ENCODE measurements around the gene USP44. TPM values are rescaled to one million over a fixed set of nuclear protein-coding genes. Genes with fewer than 3 reads are reported as not detected.

Gene USP44
- total RNA-seq, 2 donors from 2014 or later: 17.5 to 30.8 TPM

- Histone ChIP-seq H3K9ac (ENCODE audit: extremely low read depth, low read length, poor library complexity, severe bottlenecking) (no peak overlapping the region), H3K9me3 (ENCODE audit: control insufficient read depth, low read length) (peaks cover 14% of the 10 kb centered on the region), H3K27me3 (ENCODE audit: control insufficient read depth, insufficient read depth, low read length, poor library complexity, severe bottlenecking) (no peaks in the 10 kb centered on the region), H3K4me1 (ENCODE audit: control insufficient read depth, insufficient read depth, low read length) (no peaks in the 10 kb centered on the region), H3K36me3 (ENCODE audit: control insufficient read depth, insufficient read depth, low read length) (peaks cover 91% of the 10 kb centered on the region), H3K27ac (ENCODE audit: low read depth, low read length) (no peak overlapping the region), H3K4me3 (ENCODE audit: low read length) (no peak overlapping the region)
- H3K9me3 Mint-ChIP-seq: peaks cover 12% of the 10 kb centered on the region
- no peak overlapping the region for H3K27ac Mint-ChIP-seq
- H3K4me1 Mint-ChIP-seq: no peaks in the 10 kb centered on the region
- WGBS, 2 experiments (ENCODE audit: insufficient coverage in 1 of 2, insufficient read length in 1 of 2): no CpG with 5 or more reads among the region's 1 CpG
- no peaks in the 10 kb centered on the region for H3K27me3 Mint-ChIP-seq (ENCODE audit: insufficient read depth)
- TF ChIP-seq CTCF (conservative IDR thresholded peaks at IDR 0.05): no peak
- H3K36me3 Mint-ChIP-seq (ENCODE audit: low read depth): peaks cover 78% of the 10 kb centered on the region
- no peak overlapping the region for H3K4me3 Mint-ChIP-seq
- no peak for DNase-seq
Measured at GRCh38 chr12:95495433-95495832, 55.8 kb downstream of the USP44 start.

GRCh38 chr12:95494888-95495287, 56.4 kb downstream of the USP44 start:
- Mint-ChIP-seq H3K36me3 (ENCODE audit: low read depth) (peaks cover 78% of the 10 kb centered on the region), H3K27me3 (ENCODE audit: insufficient read depth) (no peaks in the 10 kb centered on the region), H3K4me1 (no peaks in the 10 kb centered on the region), H3K9me3 (peaks cover 12% of the 10 kb centered on the region), H3K27ac (no peak overlapping the region), H3K4me3 (no peak overlapping the region)
- Histone ChIP-seq H3K36me3 (ENCODE audit: control insufficient read depth, insufficient read depth, low read length) (peaks cover 91% of the 10 kb centered on the region), H3K27ac (ENCODE audit: low read depth, low read length) (no peak overlapping the region), H3K4me1 (ENCODE audit: control insufficient read depth, insufficient read depth, low read length) (no peaks in the 10 kb centered on the region), H3K9me3 (ENCODE audit: control insufficient read depth, low read length) (peaks cover 14% of the 10 kb centered on the region), H3K4me3 (ENCODE audit: low read length) (no peak overlapping the region), H3K27me3 (ENCODE audit: control insufficient read depth, insufficient read depth, low read length, poor library complexity, severe bottlenecking) (no peaks in the 10 kb centered on the region), H3K9ac (ENCODE audit: extremely low read depth, low read length, poor library complexity, severe bottlenecking) (no peak overlapping the region)
- 100% methylated on average over 1 to 2 of the region's 2 CpGs for WGBS, 2 experiments (ENCODE audit: insufficient coverage in 1 of 2, insufficient read length in 1 of 2)
- no peak for DNase-seq
- TF ChIP-seq CTCF (conservative IDR thresholded peaks at IDR 0.05): no peak

- TF ChIP-seq CTCF (conservative IDR thresholded peaks at IDR 0.05): no peak
- Mint-ChIP-seq H3K4me3 (no peak overlapping the region), H3K9me3 (no peaks in the 10 kb centered on the region), H3K27ac (no peak overlapping the region), H3K36me3 (ENCODE audit: low read depth) (peaks cover 76% of the 10 kb centered on the region), H3K4me1 (no peaks in the 10 kb centered on the region), H3K27me3 (ENCODE audit: insufficient read depth) (no peaks in the 10 kb centered on the region)
- Histone ChIP-seq H3K9me3 (ENCODE audit: control insufficient read depth, low read length) (peaks cover 7% of the 10 kb centered on the region), H3K9ac (ENCODE audit: extremely low read depth, low read length, poor library complexity, severe bottlenecking) (no peak overlapping the region), H3K4me3 (ENCODE audit: low read length) (no peak overlapping the region), H3K36me3 (ENCODE audit: control insufficient read depth, insufficient read depth, low read length) (peaks cover 93% of the 10 kb centered on the region), H3K4me1 (ENCODE audit: control insufficient read depth, insufficient read depth, low read length) (no peaks in the 10 kb centered on the region), H3K27ac (ENCODE audit: low read depth, low read length) (no peak overlapping the region), H3K27me3 (ENCODE audit: control insufficient read depth, insufficient read depth, low read length, poor library complexity, severe bottlenecking) (no peaks in the 10 kb centered on the region)
- DNase-seq: no peak
- 95 to 100% methylated on average over 1 of the region's 2 CpGs for WGBS, 2 experiments (ENCODE audit: insufficient coverage in 1 of 2, insufficient read length in 1 of 2)
Measured at GRCh38 chr12:95492462-95492861, 58.8 kb downstream of the USP44 start.
